ENCODE data around the gene BRD4. TPM values are rescaled to one million over a fixed set of nuclear protein-coding genes. Genes with fewer than 3 reads are reported as not detected.

The BRD4 gene
- polyA plus RNA-seq, 3 donors: 36.4 to 48.3 (median 41.4) TPM

DNA sequence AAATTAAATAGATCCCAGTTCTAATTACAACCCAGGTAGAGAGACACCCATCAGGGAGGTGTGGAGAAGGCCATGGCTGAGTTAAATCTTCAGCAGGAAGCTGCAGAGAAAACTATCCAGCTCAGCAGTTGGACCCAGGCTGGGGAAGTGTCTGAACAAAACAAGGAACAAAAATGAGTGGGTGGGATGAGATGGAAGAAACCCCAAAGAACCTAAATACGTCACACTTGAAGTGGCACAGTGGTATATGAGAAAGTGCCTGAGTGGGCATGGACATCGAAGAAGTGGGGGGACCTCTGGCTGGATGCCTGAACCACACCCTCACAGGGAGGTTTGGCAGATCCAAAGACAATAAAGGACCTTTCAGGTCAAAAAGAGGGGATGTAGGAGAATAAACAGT is 96.6 kb downstream of the BRD4 start:
- no peak for DNase-seq (ENCODE audit: low read depth in 3 of 3, low spot score in 2 of 3)

DNA sequence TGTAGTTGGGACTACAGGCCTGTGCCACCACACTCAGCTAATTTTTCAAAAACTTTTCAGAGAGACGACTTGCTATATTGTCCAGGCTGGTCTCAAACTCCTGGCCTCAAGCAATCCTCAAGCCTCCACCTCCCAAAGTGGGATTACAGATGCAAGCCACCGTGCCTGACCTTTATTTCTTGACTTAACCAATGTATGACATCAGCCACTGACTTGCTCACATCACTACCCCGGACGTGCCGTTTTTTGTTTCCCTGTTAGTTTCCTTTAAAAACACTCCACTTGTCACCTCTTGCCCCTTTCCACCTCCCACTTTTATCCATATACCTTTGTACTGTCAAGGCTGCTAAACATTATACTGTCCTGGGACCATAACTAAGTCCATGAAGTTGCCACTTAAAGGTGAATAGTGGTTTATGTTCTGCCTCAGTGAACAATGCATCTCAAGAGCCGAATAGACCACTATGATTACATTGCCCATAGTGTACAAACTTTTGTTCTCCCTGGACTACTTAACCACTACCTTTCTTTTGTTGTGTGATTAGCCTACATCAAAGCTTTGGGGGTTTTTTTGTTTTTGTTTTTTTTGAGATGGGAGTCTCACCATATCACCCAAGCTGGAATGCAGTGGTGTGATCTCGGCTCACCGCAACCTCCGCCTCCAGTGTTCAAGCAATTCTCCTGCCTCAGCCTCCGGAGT is 97.8 kb downstream of the BRD4 start:
- DNase-seq (ENCODE audit: low read depth in 3 of 3, low spot score in 2 of 3): no peak

DNA sequence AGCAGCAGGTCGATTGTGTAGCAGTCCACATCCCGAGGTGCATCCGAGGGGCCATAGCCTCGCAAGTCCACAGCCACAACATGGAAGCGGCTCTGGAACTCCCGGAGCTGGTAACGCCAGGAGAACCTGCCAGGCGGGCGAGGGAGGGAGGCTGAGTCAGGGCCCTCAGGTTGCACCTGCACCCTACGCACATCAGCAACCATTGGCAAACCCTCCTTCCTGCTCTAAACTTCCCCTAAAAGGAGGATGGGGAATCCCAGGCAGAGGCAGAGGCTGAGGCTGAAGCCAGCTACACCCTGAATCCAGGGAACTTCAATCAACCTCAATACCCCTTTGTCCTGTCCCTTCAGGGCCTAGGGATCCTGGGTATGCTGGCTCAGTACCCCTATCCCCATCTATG is 101.1 kb downstream of the BRD4 start:
- no peak for DNase-seq (ENCODE audit: low read depth in 3 of 3, low spot score in 2 of 3)

DNA sequence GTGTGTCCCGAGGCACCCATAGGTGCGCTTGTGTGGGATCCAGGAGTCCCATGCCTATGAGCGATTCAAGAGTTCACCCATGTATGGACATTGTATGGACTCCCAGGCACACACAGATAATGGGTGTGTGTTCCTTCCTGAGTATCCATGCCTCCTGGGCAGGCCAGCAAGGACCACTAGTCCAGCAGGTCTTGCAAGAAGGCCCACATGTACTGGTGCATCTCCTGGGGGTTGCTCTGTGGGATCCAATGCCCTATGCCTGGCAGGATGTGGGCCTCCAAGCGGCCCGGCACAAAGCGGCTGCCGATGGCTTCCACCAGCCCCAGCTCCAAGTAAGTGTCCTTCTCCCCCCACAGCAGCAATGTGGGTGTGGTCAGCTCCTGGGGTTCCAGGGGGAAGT is 105.1 kb downstream of the BRD4 start:
- DNase-seq (ENCODE audit: low read depth in 3 of 3, low spot score in 2 of 3): no peak

DNA sequence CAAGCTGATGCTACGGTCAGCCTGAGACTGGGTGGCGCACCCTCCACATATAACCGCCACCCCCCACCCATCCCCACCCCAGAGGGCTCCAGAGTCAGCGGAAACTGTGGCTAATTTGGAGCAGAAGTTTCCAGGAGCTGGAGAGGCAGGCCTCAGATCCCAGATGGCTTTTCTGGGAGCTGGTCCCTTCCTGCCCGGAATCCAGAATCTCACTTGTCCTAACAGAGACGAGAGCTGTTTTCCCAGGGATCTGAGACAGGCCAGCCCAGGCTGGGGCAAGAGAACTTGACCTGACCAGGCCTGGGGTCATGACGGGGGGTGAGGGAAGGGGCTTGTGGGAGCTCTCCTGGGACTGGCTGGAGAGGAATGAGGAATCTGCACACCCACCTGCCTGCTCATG is 106.6 kb downstream of the BRD4 start:
- DNase-seq (ENCODE audit: low read depth in 3 of 3, low spot score in 2 of 3): no peak

DNA sequence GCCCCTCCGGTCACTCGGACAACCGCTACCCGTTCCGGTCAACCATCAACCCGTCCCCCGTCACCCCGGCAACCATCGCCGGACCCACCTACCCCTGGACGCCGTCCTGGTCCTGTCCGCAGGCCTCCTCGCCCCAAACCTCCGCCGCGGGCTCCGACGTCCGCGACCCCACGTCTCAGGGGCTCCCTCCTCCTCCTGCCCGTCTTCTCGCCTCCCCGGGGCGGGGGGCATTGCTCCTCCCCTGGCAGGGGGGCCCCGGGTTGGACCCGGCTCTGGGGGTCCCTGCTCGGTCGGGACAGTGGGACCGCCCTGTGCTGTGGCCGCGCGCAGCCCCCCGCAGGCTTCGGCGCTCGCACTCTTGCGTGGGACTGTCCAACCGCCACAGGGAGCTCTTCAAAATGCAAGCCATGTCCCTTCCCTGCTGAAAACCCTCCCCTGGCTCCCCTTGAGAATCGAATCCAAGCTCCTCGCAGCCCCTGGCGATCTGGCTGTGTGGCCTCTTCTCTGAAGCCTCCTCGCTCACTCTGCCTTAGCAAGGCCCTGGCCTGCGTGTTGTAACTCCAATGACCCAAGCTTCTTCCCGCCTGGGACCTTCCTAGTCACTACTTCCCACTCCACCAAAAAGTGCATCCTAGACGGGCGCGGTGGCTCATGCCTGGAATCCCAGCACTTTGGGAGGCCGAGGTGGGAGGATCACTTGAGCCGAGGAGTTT is 108.5 kb downstream of the BRD4 start:
- no peak for DNase-seq (ENCODE audit: low read depth in 3 of 3, low spot score in 2 of 3)

DNA sequence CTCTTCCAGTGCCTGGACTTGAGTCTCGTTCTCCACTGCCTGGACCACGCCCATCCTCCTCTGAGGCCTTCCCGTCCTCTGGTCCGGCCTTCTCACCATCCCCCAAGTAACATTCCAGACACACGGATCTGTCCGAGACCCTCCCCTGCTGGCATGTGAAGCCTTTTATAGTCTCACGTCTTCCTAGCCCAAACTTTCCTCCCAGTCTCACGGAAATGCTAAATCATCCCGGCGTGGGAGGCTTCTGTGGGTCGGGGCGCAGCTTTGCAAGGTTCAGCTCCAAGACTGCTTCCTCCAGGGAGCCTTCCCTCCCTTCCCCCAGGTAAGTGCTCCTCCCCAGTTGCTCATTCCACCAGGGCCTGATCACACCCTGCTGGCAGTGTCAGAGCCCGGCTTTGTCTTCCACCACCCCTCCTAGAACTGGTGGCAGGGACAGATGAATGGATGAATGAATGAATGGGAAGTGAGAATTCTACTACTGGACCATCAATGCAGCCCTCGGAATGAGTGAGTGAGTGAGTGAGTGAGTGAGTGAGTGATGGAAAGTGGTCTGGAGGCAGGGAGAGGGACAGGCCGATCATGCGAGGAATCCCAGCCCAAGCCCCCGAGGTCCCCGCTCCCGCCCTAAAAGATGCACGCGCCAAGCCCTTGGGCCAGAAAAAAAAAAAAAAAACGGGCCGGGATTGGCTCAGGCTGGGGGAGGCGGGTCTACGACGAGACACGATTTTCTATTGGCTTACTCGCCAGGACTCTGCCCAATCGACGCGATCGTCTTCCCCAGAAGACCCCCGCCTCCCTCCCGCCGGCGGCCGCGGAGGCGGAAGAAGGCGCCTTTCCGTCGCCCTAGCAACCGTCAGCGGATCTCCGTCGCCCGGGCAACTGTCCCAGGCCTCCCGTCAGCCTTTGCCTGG is 109.3 kb downstream of the BRD4 start:
- peak; percentile 90 to 93 (median 91) for DNase-seq (ENCODE audit: low read depth in 3 of 3, low spot score in 2 of 3)

DNA sequence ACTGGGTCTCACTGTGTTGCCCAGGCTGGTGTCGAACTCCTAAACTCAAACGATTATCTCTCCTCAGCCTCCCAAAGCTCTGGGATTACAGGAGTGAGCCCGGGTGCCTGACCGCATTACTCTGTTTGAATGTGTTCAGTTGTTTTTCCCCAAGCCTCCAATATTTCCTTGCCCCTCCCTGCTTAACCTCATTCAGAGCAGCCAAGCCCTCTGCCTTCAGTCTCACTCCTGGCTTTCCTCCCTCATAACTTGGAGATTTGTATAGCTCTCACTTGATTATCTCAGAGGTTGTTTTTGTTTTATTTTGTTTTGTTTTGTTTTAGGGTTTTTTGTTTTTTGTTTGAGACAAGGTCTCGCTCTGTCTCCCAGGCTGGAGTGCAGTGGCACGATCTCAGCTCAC is 111.5 kb downstream of the BRD4 start:
- no peak for DNase-seq (ENCODE audit: low read depth in 3 of 3, low spot score in 2 of 3)

DNA sequence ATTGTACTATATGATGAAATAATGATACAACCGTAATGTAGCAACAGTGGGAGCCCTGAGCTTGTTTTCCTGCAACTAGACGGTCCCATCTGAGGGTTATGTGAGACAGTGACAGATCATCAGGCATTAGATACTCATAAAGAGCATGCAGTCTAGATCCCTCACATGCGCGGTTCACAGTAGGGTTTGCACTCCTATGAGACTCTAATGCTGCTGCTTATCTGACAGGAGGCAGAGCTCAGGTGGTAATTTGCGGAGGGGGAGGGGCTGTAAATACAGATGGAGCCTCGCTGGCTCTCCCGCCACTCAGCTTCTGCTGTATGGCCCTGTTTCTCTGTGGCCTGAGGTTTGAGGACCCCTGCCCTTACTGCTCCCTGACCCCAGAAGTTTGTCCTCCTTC is 113.8 kb downstream of the BRD4 start:
- no peak for DNase-seq (ENCODE audit: low read depth in 3 of 3, low spot score in 2 of 3)

DNA sequence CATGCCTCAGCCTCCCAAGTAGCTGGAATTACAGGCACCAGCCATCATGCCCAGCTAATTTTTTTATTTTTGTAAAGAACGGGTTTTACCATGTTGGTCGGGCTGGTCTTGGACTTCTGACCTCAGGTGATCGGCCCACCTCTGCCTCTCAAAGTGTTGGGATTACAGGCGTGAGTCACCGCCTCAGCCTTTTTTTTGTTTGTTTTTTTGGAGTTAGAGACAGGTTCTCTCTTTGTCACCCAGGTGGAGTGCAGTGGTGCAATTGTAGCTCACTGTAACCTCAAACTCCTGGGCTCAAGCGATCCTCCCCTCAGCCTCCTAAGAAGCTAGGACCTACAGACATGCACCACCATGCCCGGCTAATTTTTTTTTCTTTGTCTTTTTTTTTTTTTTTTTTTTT is 116.0 kb downstream of the BRD4 start:
- no peak for DNase-seq (ENCODE audit: low read depth in 3 of 3, low spot score in 2 of 3)

DNA sequence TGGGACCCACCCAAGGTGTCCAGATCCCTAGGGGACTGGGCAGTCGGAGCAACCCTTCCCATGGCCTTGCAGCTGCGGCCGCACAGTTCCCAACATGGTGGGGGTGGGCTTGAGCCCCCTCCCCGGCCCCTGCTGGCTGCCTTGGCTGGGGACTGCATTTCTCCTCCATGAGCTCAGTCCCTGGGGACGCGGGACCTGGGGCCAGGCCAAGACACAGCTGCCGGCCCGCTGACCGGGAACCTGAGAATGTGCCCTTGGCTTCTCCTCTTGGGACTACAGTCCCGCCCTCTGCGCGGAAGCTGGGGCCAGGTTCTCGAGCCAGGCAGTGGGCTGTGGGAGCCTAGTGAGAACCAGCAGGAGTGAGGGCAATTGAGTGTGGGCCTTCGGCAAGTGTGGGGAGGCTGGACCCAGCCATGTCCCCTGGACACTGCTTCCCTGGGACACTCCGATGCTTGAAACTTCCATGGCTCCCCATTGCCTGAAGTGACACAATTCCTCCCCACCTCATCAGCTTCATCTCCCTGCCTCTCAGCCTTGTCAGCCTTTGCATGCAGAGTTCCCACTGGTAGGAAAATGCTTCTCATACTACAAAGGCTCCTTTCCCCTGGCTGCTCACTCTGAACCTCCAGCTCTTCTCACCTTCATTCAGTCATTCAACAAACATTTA is 118.5 kb downstream of the BRD4 start:
- DNase-seq (ENCODE audit: low read depth in 3 of 3, low spot score in 2 of 3): no peak

DNA sequence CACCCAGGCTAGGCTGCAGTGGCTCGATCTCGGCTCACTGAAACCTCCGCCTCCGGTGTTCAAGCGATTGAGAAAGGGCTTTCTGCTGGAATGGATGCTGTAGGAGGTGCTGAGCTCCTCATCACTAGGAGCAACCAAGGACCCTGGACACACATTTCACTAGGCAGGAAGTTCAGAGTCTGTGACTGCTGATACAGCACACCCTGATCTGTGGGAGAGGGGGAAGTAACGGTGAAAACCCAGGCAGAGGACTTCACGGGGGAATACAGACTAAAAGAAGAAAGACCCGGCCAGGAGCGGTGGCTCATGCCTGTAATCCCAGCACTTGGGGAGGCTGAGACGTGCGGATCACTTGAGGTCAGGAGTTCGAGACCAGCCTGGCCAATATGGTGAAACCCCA is 119.6 kb downstream of the BRD4 start:
- DNase-seq (ENCODE audit: low read depth in 3 of 3, low spot score in 2 of 3): no peak

DNA sequence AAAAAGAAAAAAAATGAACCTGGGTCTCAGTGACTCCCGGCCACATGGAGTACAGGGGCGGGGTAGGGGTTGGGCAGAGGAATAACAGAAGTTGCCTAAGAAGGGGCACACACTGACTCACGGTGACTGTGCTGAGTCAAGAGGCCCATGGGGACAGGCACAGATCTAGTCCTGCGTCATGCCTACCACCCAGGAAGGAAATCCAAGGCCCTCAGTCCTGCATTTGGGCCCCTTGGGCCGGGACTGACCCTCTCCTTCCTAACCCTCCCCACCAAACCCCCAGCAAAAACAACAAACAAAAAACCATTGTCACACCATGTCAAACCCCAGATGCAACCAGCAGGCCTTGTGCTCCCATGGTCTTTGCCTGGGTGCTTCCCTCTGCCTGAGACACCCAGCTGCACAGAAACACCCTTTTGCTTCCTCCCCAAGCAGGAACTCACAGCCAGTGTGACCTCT is 122.0 kb downstream of the BRD4 start:
- DNase-seq (ENCODE audit: low read depth in 3 of 3, low spot score in 2 of 3): no peak

DNA sequence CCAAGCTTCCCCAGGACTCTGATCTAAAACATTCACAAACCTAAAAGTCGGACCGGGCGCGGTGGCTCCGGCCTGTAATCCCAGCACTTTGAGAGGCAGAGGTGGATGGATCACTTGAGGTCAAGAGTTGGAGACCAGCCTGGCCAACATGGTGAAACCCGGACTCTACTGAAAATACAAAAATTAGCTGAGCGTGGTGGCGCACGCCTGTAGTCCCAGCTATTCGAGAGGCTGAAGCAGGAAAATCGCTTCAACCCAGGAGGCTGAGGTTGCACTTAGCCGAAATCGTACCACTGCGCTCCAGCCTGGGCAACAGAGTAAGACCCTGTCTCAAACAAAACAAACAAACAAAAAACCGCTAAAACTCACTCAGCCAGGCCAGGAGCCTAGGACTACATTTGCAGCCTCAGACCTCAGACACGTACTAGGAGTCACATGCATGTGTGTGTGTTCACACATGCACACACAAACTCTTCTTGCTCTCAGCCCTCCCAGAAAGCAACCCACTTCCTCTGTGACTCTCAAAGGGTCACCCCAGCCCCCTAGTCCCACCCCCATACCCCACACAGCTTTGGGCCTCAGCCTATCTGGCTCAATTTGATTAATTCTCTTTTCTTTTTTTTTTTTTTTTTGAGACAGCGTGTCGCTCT is 130.8 kb downstream of the BRD4 start:
- no peak for DNase-seq (ENCODE audit: low read depth in 3 of 3, low spot score in 2 of 3)

DNA sequence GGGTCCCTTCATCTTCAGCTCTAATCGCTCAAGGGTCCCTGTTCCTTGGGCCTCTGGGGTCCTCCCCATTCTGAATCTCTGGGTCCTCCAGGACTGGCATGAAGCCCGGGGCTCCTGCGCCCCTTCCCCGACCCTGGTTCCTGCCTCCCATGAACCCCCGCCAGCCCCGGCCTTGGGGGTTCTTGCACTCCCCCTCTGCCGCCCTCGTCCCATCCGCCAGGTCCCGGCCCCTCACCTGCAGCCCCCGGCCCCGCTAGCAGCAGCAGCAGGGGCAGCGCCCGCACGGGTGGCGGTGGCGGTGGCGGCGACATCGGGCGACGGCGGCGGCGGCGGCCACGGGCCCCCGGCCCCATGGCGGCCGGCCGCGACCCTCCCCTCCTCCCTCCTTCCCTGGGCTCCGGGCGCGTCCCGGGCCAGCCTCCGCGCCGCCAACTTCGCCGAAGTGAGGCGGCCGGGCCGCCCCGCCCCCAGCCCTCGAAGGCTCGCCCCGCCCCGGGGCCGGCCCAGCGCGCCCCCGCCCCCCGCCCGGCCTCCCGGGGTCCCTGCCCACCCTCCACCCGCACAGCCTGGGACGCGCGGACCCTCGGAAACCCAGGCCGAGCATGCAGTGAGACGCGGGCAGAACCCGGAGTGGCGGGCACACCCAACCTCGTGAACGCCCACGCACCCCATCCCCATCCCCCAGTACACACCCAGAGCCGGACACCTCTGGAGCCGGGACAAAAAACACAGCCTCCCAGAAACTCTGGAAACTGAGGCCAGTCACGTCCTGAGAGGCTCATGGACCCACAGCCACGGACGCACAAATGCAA is 131.6 kb downstream of the BRD4 start, which contains the start of gene NOTCH3:
Gene NOTCH3 (minus strand): TSS at position 443 of the 812 bp plus-strand sequence. CDS start 90 bp downstream, at position 353.
- no peak for DNase-seq (ENCODE audit: low read depth in 3 of 3, low spot score in 2 of 3)

DNA sequence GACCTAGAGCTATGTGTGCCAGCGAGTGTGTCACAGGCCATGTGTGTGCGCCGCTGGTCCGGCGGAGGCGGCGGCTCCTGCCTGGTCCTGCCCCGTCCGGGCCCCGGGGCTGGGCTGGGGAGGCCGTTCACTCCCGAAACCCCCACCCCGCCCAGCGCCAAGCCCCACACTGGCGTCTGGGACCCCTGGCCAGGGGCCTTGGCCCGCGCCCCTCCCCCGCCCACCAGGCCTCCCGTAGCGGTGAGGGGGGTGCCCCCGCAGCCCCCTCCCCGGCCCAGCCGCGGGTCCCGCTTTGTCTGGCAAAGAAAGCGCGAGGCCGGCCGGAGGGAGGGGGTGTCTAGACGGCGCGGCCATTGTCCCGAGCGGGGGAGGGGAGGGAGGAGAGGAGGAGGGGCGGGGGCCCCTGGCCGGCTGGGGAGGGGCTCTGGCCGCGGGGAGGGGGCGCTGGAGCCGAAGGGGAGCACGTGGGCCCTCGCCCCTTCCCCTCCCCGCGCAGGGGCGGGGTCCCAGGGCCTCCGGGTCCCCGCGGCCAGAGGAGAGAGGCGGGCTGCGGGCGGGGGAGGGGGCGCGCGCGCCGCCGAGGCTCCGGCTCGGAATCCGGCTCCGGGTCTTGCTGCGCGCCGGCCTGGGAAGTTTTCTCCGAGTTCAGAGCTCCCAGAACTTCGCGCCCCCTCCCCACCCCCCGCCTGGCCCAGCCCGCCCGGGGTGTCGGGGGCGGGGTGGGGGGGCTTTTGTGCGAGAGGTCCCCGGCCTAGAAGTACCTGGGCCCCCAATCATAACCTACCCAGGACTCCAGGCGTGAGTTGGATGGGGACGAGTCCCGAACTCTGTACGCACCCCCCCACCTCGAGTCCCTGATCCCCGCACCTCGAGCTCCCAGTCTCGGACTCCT is 132.4 kb downstream of the BRD4 start:
- peak in 1 of 3 donors; percentile 69 for DNase-seq (ENCODE audit: low read depth in 3 of 3, low spot score in 2 of 3)

DNA sequence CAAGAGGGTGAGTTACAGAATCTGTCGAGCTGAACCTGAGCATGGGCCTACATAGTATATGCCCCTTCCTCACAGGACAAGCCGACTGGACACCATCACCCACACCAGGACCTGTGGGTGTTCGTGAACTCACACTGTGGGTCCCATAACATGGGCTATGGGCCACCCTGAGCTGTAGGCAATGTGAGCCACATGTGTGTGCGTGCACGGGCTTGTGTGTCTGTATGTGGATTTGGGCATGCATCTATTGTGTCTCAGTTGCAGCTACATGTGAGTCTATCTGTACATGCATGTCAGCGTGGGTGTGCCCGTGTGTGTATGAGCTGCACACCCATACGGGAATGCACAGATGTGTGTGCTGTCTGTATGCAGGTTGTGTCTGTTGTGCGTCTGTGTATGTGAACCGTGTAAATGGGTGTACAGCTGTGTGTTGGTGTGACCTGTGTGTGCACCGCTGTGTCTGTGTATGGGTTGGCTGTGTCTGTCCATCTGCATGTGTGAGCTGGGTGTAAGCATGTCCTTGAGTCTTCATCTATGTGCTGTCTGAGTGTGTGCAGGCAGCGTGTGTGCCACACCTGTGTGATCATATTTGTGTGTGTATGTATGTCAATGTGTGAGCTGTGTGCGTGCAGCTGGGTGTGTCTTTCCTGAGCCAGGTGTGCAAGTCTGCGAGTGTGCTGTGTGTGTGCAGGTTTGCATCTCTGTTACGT is 133.2 kb downstream of the BRD4 start:
- no peak for DNase-seq (ENCODE audit: low read depth in 3 of 3, low spot score in 2 of 3)

DNA sequence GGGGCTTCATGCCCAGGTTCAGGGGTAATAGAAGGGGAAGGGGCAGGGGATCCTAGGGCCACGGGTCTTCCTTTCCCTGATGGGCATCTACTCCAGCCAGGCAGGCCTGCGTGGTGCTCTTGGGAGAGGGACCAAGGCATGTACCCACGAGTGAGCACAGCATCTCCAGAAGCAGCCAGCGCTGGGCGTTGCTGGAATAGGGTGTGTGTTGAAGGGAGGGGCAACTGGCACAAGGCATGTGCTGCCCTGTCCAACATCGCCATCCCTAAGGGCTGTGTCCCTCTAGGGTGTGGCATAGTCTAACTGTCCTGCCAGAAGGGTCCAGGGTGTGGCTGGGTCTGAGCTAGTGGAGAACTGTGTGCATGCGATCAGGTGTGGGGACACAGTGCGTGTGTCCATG is 134.4 kb downstream of the BRD4 start:
- no peak for DNase-seq (ENCODE audit: low read depth in 3 of 3, low spot score in 2 of 3)

Measured in right renal cortex interstitium (tissue), 3 donors.